ENCODE measurements around the gene PYM1. TPM values are rescaled to one million over a fixed set of nuclear protein-coding genes. Genes with fewer than 3 reads are reported as not detected.

The PYM1 gene
- total and polyA plus RNA-seq, 2 of the 13 experiments (the other 11 are each of a cell fraction or from before 2014, with no cell fraction given) = 44.0 to 51.8 TPM

- TF ChIP-seq ZNF7 (CRISPR knock-in tag; IDR thresholded peaks at IDR 0.05) = peak; percentile 31; the same call in 1 of the 2 replicates
- peak; percentile 85; the same call in 1 of the 2 replicates for TF ChIP-seq GLI4 (CRISPR knock-in tag; IDR thresholded peaks at IDR 0.05; ENCODE audit: borderline replicate concordance)
- TF ChIP-seq ATF1 (CRISPR knock-in tag; IDR thresholded peaks at IDR 0.05) = peak; percentile 97
- no peak for TF ChIP-seq MTF2 (CRISPR knock-in tag; IDR thresholded peaks at IDR 0.05; ENCODE audit: borderline replicate concordance)
- no peak for TF ChIP-seq CCAR2 (optimal IDR thresholded peaks at IDR 0.05; ENCODE audit: low read depth, low read length)
- TF ChIP-seq ZNF605 (CRISPR knock-in tag; IDR thresholded peaks at IDR 0.05) = peak; percentile 81; the same call in 1 of the 2 replicates
Observed at GRCh38 chr12:55973599-55974307, 46.1 kb upstream of the PYM1 start, which contains the start of gene RAB5B (continued).

- DNase-seq (ENCODE audit: low spot score) (no peak), ATAC-seq (no peak), FAIRE-seq (peak; percentile 56)
- POLR2A ChIA-PET = interaction anchor here (0.6 to 3.2 kb wide), 33 partner anchors 11 to 387 kb away, joined by 3 to 60 read pairs (median 8); partner anchors contain the start of genes BLOC1S1, CD63, DNAJC14 and ERBB3
- Histone ChIP-seq H4K20me1 (ENCODE audit: insufficient read depth, low read length) (no peaks in the 10 kb centered on the region), H3K79me2 (ENCODE audit: insufficient read depth, low read length) (peaks cover 32% of the 10 kb centered on the region), H3K27me3 (ENCODE audit: control insufficient read depth in 1 of 2, insufficient read depth in 2 of 2, low read length in 2 of 2) (no peaks in the 10 kb centered on the region), H3K4me2 (ENCODE audit: low read depth, low read length) (peak overlapping the region; percentile 86), H3K27ac (ENCODE audit: extremely low read length, insufficient read depth, low read length) (peak overlapping the region; percentile 79), H3K4me1 (ENCODE audit: insufficient read depth, low read length) (peaks cover 51% of the 10 kb centered on the region), H3K36me3 (replicated peaks in 1 of 2; ENCODE audit: control insufficient read depth in 1 of 2, insufficient read depth in 2 of 2, low read length in 2 of 2) (peaks cover 2 to 23% of the 10 kb centered on the region in 2 experiments), H3K9me3 (ENCODE audit: low read length) (no peaks in the 10 kb centered on the region), H2AFZ (ENCODE audit: low read length) (no peak overlapping the region), H3K4me3 (replicated peaks in 1 of 3; ENCODE audit: insufficient read depth in 1 of 3, low read depth in 2 of 3, low read length in 3 of 3) (peak overlapping the region; percentile 63 to 88 (median 75)), H3K9ac (ENCODE audit: insufficient read depth, low read depth, low read length) (peak overlapping the region; percentile 79)
- TSS peak; percentile 98 for BruUV-seq (replicated peaks)
- intact Hi-C loops (cut with micrococcal nuclease; ENCODE audit: unreplicated experiment) (no loop called here), in situ Hi-C loops (cut with HindIII; ENCODE audit: extremely low pct_ligation_motif_present, low pct_unique_long_range_greater_than_20kb) (loop anchor here (10.0 kb wide), 1 partner anchor 62 kb away; no protein-coding TSS in a partner anchor)
- WGBS (ENCODE audit: low lambda C conversion rate) = 8% methylated on average over 18 of the region's 18 CpGs
- CTCF ChIA-PET (ENCODE audit: low intra/inter-chr PET ratio, low total read pairs) = interaction anchor here (1.5 kb wide), 1 partner anchor 17 kb away, joined by 4 read pairs; no protein-coding TSS in a partner anchor
- TF ChIP-seq TMF1 (CRISPR knock-in tag; IDR thresholded peaks at IDR 0.05; ENCODE audit: low read depth) (0 out of 2 replicates have a peak, but pooled peaks have one; percentile 25), ARID2 (CRISPR knock-in tag; IDR thresholded peaks at IDR 0.05; ENCODE audit: borderline replicate concordance) (peak; percentile 87; the same call in 1 of the 2 replicates), SRF (IDR thresholded peaks at IDR 0.05; ENCODE audit: low read depth, low read length) (no peak), ZNF281 (CRISPR knock-in tag; IDR thresholded peaks at IDR 0.05; ENCODE audit: borderline replicate concordance) (no peak), ZBTB3 (CRISPR knock-in tag; IDR thresholded peaks at IDR 0.05; ENCODE audit: borderline replicate concordance, low read depth) (no peak), GATAD2A (CRISPR knock-in tag; IDR thresholded peaks at IDR 0.05) (0 out of 2 replicates have a peak, but pooled peaks have one; percentile 4), KDM4B (CRISPR knock-in tag; IDR thresholded peaks at IDR 0.05) (0 out of 2 replicates have a peak, but pooled peaks have one; percentile 21), ELF3 (CRISPR knock-in tag; IDR thresholded peaks at IDR 0.05) (no peak), ZNF468 (CRISPR knock-in tag; IDR thresholded peaks at IDR 0.05) (0 out of 2 replicates have a peak, but pooled peaks have one; percentile 41), KDM5A (IDR thresholded peaks at IDR 0.05; ENCODE audit: borderline replicate concordance, low read length) (peak; percentile 72; the same call in 1 of the 2 replicates), ETS1 (CRISPR knock-in tag; IDR thresholded peaks at IDR 0.05) (no peak), ZNF256 (CRISPR knock-in tag; conservative IDR thresholded peaks at IDR 0.05) (no peak)
Observed at GRCh38 chr12:55972911-55973598, 45.4 kb upstream of the PYM1 start.

Measured in HepG2 (cell line).